ENCODE measurements around the gene MICALL1. TPM values are rescaled to one million over a fixed set of nuclear protein-coding genes. Genes with fewer than 3 reads are reported as not detected.

The MICALL1 gene
- total and polyA plus RNA-seq, 2 of the 4 experiments (the other 2 are of a cell fraction), result 12.4 to 22.3 TPM

- dilution Hi-C loops (cut with HindIII; ENCODE audit: low sequenced_read_pairs, unreplicated experiment) (no loop called here), intact Hi-C loops (cut with micrococcal nuclease) (no loop called here), in situ Hi-C loops (cut with MboI; ENCODE audit: low sequenced_read_pairs) (no loop called here)
- ATAC-seq (ENCODE audit: low read depth) (no peak), DNase-seq (no peak)
- peaks cover 8% of the 10 kb centered on the region for H3K9me1 ChIP-seq (ENCODE audit: insufficient read depth, low read length)
- H2BK20ac ChIP-seq (ENCODE audit: low read depth, low read length), result no peak overlapping the region
- no TSS peak for BruUV-seq (replicated peaks)
- peaks cover 3% of the 10 kb centered on the region for H3K4me1 ChIP-seq (ENCODE audit: control insufficient read depth, insufficient read depth, low read length)
- H3K56ac ChIP-seq (ENCODE audit: extremely low read depth, insufficient read depth, low read length), result no peak overlapping the region
- ChIA-PET CTCF (no interaction called here), POLR2A (ENCODE audit: unreplicated experiment) (no interaction called here)
- no peak overlapping the region for H4K5ac ChIP-seq (ENCODE audit: low read depth, low read length)
- no peak overlapping the region for H3K14ac ChIP-seq (replicated peaks; ENCODE audit: low read depth, low read length)
- H2AK9ac ChIP-seq (replicated peaks; ENCODE audit: low read depth, low read length, poor library complexity), result no peak overlapping the region
- TF ChIP-seq NFE2L2 (IDR thresholded peaks at IDR 0.05; ENCODE audit: low read depth, low read length) (no peak), RCOR1 (IDR thresholded peaks at IDR 0.05; ENCODE audit: insufficient replicate concordance, low read length) (no peak), MAFK (IDR thresholded peaks at IDR 0.05; ENCODE audit: low read depth, low read length) (no peak), POLR2A (IDR thresholded peaks at IDR 0.05; ENCODE audit: low read depth, low read length) (no peak), FOS (IDR thresholded peaks at IDR 0.05; ENCODE audit: low read depth, low read length) (no peak), CHD1 (IDR thresholded peaks at IDR 0.05; ENCODE audit: low read depth, low read length) (no peak), RFX5 (IDR thresholded peaks at IDR 0.05; ENCODE audit: low read depth, low read length) (no peak), MAZ (IDR thresholded peaks at IDR 0.05; ENCODE audit: borderline replicate concordance, low read depth, low read length) (no peak), ELK1 (IDR thresholded peaks at IDR 0.05; ENCODE audit: borderline replicate concordance, low read depth, low read length) (no peak), RAD21 (IDR thresholded peaks at IDR 0.05; ENCODE audit: low read length) (no peak), SMC3 (IDR thresholded peaks at IDR 0.05; ENCODE audit: low read depth, low read length) (no peak), CEBPB (IDR thresholded peaks at IDR 0.05; ENCODE audit: low read depth, low read length) (no peak), CTCF (conservative IDR thresholded peaks at IDR 0.05; ENCODE audit: low read depth, low read length) (no peak), USF2 (IDR thresholded peaks at IDR 0.05; ENCODE audit: low read depth, low read length) (no peak), BHLHE40 (IDR thresholded peaks at IDR 0.05; ENCODE audit: low read depth, low read length) (no peak), MXI1 (IDR thresholded peaks at IDR 0.05; ENCODE audit: borderline replicate concordance, low read depth, low read length) (no peak)
- H3K9ac ChIP-seq (ENCODE audit: low read depth, low read length), result no peak overlapping the region
- peaks cover 28% of the 10 kb centered on the region for H4K20me1 ChIP-seq (ENCODE audit: insufficient read depth, low read length)
- H3K27me3 ChIP-seq (ENCODE audit: control insufficient read depth, insufficient read depth, low read length), result no peaks in the 10 kb centered on the region
- WGBS, 2 experiments (ENCODE audit: extremely low coverage in 2 of 2, insufficient read length in 1 of 2), result no CpG with 5 or more reads among the region's 7 CpGs
- H2AFZ ChIP-seq (replicated peaks; ENCODE audit: low read length, poor library complexity), result no peak overlapping the region
- H3K4ac ChIP-seq (ENCODE audit: low read depth, low read length), result no peak overlapping the region
- no peak overlapping the region for H3K23ac ChIP-seq (ENCODE audit: low read depth, low read length)
- H3K9me3 ChIP-seq (ENCODE audit: control insufficient read depth, insufficient read depth, low read length), result no peaks in the 10 kb centered on the region
- no peak overlapping the region for H2BK5ac ChIP-seq (ENCODE audit: low read depth, low read length, poor library complexity, severe bottlenecking)
- H2BK15ac ChIP-seq (ENCODE audit: low read depth, low read length), result no peak overlapping the region
- no peak overlapping the region for H4K8ac ChIP-seq (ENCODE audit: low read depth in 2 of 2, low read length in 2 of 2)
- H3K27ac ChIP-seq (ENCODE audit: insufficient read depth, low read length), result no peak overlapping the region
- no peak overlapping the region for H2BK120ac ChIP-seq (ENCODE audit: low read depth, low read length)
- H2AK5ac ChIP-seq (ENCODE audit: low read depth, low read length), result no peak overlapping the region
- H4K91ac ChIP-seq (ENCODE audit: insufficient read depth, low read depth, low read length), result no peak overlapping the region
- H3K79me1 ChIP-seq (ENCODE audit: low read depth in 1 of 2, low read length in 2 of 2), result peaks cover 23 to 56% of the 10 kb centered on the region in 2 experiments
- H3K4me2 ChIP-seq (ENCODE audit: low read depth, low read length), result no peak overlapping the region
- no peak overlapping the region for H3K4me3 ChIP-seq (ENCODE audit: insufficient read depth, low read depth, low read length)
- H3K18ac ChIP-seq (ENCODE audit: low read depth, low read length), result no peak overlapping the region
- peaks cover 41% of the 10 kb centered on the region for H3K36me3 ChIP-seq (ENCODE audit: control insufficient read depth, insufficient read depth, low read length)
Observed at GRCh38 chr22:37913233-37913721, 7.2 kb downstream of the MICALL1 start.
